AG10803 (cell line): ENCODE data around the gene NR1H4.

Experiments
- DNase-seq: peaks from one replicate; pipeline ENCODE4 v3.0.0; 2010; ENCODE audit warnings: low read depth
- H3K4me3 ChIP-seq: 2 replicates; pipeline ENCODE4 v1.5.1; 2011; ENCODE audit warnings: mild to moderate bottlenecking, low read length, control low read depth
- TF ChIP-seq, protein P1 (sequence below): conservative IDR thresholded peaks from 2 replicates; pipeline ENCODE4 v1.5.1; 2011; ENCODE audit warnings: mild to moderate bottlenecking, low read length, control low read depth, inconsistent platforms

NR1H4 gene

DNA sequence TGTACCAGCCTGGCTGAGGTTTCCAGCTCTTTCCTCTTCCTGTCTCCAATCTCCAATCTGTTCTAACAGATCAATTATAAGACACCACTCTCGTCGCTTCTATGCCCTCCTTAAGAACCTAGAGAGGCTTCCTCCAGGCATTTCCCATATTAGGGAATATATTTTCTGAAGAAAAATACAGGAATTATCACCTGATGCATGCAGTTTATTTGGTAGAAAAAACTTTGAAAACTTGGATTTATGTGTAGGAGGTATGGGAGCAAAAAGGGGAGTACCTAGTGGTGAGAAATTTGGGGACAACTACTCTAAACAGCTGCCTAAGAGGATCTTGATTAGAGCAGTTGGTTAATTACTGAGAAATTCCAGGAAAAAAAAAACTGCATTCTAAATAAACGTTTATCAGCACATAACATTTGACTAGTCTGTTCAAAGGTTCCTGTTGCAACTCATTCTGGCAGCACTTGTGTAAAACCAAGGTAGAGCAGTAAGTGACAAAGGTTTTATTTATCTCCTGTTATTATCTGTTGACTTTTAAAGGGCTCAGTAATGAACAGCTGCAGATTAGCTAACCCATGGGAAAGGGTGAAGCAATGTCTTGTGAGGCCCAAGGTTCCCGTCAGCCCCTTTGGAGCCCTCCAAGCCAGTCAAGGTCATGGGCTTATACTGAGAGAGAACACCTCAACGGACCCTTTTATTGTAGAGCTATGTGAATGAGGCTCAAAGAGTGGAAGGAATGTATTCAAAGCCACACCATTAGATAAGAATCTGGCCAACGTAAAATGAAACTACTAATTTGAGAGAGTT is 36.4 kb upstream of the NR1H4 start:
- DNase-seq, result no peak
- TF ChIP-seq, protein P1, sequence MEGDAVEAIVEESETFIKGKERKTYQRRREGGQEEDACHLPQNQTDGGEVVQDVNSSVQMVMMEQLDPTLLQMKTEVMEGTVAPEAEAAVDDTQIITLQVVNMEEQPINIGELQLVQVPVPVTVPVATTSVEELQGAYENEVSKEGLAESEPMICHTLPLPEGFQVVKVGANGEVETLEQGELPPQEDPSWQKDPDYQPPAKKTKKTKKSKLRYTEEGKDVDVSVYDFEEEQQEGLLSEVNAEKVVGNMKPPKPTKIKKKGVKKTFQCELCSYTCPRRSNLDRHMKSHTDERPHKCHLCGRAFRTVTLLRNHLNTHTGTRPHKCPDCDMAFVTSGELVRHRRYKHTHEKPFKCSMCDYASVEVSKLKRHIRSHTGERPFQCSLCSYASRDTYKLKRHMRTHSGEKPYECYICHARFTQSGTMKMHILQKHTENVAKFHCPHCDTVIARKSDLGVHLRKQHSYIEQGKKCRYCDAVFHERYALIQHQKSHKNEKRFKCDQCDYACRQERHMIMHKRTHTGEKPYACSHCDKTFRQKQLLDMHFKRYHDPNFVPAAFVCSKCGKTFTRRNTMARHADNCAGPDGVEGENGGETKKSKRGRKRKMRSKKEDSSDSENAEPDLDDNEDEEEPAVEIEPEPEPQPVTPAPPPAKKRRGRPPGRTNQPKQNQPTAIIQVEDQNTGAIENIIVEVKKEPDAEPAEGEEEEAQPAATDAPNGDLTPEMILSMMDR, result no peak
- no peak overlapping the region for H3K4me3 ChIP-seq

DNA sequence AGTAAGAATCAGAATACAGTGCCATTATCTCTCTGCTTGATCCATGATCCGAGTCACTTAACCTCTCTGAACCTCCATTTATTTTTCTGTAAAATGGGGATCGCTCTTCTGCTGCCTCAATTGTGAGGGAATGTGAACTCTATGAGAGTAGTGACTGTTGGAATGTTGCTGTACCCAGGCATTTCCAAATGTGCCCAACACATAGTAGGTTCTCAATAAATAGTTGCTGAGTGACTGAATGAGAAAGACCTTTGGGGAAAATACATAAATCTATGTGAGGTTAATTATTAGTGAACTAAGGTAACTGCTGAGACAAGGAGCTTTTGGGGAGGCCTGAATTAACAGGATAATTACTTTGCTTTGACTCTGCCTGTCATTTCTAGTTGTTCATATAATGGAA is 33.9 kb upstream of the NR1H4 start:
- no peak for DNase-seq
- TF ChIP-seq, protein P1, result no peak
- H3K4me3 ChIP-seq, result no peak overlapping the region

DNA sequence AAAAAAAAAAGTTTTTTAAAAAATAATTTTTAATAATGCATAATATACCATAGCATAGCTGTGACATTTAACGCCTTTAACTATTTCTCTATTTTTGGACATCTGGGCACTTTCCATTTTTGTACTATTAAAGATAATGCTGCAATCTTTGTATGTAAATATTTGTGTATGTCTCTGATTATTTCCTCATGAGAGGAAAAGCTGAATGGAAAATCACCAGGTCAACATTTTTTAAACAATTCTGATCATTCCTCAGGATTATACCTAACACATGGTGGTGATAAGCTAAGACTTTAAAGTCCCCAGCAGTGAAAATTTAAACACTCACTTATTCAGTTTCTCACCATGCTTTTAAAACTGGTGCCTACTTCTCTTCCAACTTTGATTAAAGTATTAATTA is 31.3 kb upstream of the NR1H4 start:
- H3K4me3 ChIP-seq, result no peak overlapping the region
- TF ChIP-seq, protein P1, result no peak
- no peak for DNase-seq

DNA sequence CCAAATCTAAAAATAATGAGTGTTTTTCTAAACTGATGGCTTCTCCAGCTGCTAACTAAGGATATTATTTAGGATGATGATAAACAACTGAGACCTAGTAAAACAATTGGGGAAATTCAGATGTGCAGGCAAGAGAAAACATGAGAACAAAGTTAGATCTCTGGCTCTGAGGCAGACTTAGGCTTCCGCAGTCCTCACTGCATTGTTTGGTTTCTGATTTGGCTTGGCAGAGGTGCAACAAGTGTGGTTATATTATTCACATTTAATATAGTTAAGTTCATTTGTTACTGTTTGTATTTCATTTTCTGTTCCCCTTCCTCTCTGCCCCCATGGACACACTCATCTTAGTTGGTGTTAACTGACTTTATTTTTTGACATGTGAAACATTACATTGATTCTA is 30.2 kb upstream of the NR1H4 start:
- no peak overlapping the region for H3K4me3 ChIP-seq
- TF ChIP-seq, protein P1, result no peak
- no peak for DNase-seq

DNA sequence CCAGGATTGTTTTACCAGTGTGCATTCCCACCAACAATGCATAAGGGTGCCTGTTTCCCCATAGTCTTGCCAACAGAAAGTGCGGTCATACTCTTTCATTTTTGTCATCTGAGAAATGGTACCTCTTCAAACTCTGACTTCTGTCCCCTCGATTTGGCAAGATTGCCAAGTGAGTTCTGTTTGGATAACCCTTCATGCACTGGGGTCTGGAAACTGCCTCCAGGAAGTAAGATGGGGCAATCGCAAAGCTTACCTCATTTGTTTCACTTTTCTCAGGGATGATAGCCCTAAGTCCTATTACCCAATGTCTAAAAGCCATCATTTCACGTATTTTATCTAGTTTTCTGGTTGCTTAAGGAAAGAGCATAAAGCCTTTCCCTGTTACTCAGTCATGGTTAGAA is 28.6 kb upstream of the NR1H4 start:
- DNase-seq, result no peak
- TF ChIP-seq, protein P1, result no peak
- H3K4me3 ChIP-seq, result no peak overlapping the region

DNA sequence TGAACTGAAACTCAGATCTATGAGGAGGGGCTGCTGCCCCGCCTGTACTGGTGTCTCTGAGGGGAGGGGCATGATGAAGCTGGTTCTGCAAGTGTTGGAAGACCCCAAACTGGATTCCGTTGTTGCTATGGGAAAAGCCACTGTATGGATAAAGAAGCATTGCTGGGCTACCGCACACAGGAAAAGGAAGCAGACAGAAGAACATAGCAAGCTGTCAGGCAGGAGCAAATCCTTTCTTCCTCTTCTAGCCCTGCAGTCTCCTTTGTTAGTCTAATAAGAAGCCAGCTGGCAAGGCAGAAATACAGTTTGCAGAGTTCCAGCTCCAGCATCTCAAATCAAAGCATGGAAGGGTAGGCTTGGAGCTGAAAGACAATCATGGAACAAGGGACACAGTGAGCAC is 26.3 kb upstream of the NR1H4 start:
- TF ChIP-seq, protein P1, result no peak
- no peak for DNase-seq
- no peak overlapping the region for H3K4me3 ChIP-seq

DNA sequence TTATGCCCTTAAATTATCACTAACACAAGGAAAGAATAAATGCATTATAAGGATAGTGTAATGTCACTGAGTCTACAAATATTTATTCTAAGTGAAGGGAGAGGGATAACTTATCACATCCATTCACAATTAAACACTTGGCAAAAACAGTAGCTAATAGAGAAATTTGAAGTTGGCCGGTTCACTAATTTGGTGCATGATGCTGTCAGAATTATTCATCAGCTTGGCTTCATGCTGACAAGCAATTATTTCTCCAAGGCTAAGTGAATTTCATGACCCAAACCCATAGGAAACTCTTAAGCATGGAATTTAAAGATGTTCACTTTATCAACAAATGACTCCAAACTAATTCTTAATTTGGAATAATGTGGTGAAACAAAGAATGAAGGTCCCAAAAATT is 25.0 kb upstream of the NR1H4 start:
- DNase-seq, result no peak
- H3K4me3 ChIP-seq, result no peak overlapping the region
- TF ChIP-seq, protein P1, result no peak
